Stimulated activated CD8-positive, alpha-beta memory T cell treated with anti-CD3 and anti-CD28 coated beads, Interleukin-12 subunit alpha, Interleukin-12 subunit beta, amount 100 ng/mL, for 4 hours (primary cell): Measurements from ENCODE around the gene ANGPTL4.

Experiments
- DNase-seq: peaks from one replicate; pipeline ENCODE4 v3.0.0-alpha.2; 2020; ENCODE audit warnings: low read depth

The ANGPTL4 gene

GRCh38 chr19:8413629-8413995, 49.7 kb downstream of the ANGPTL4 start:
- no peak for DNase-seq

- no peak for DNase-seq
Observed at GRCh38 chr19:8416796-8417195, 52.8 kb downstream of the ANGPTL4 start.

GRCh38 chr19:8421484-8422461, 57.8 kb downstream of the ANGPTL4 start:
- no peak for DNase-seq

- no peak for DNase-seq
Observed at GRCh38 chr19:8423817-8424223, 59.9 kb downstream of the ANGPTL4 start.
